Osteocyte (in vitro differentiated cells): ENCODE data around the gene SMYD3. TPM values are rescaled to one million over a fixed set of nuclear protein-coding genes. Genes with fewer than 3 reads are reported as not detected.

ENCODE experiments used
- DNase-seq: peaks from one replicate; pipeline ENCODE4 v3.0.0; 2021; ENCODE audit warnings: mixed read lengths; ENCODE audit not compliant: unreplicated experiment; ENCODE audit errors: extremely low spot score
- H3K27ac Mint-ChIP-seq: one replicate; pipeline ENCODE4 v1.8.0; 2021; ENCODE audit warnings: mild to moderate bottlenecking, mixed read lengths; ENCODE audit not compliant: unreplicated experiment
- H3K27me3 Mint-ChIP-seq: one replicate; pipeline ENCODE4 v1.8.0; 2021; ENCODE audit warnings: mixed read lengths; ENCODE audit not compliant: unreplicated experiment
- H3K36me3 Mint-ChIP-seq: one replicate; pipeline ENCODE4 v1.8.0; 2021; ENCODE audit warnings: mixed read lengths; ENCODE audit not compliant: unreplicated experiment
- H3K4me1 Mint-ChIP-seq: one replicate; pipeline ENCODE4 v1.8.0; 2021; ENCODE audit warnings: mixed read lengths; ENCODE audit not compliant: unreplicated experiment
- H3K4me3 Mint-ChIP-seq: one replicate; pipeline ENCODE4 v1.8.0; 2021; ENCODE audit warnings: mild to moderate bottlenecking, moderate library complexity, mixed read lengths; ENCODE audit not compliant: unreplicated experiment
- H3K9me3 Mint-ChIP-seq: one replicate; pipeline ENCODE4 v1.8.0; 2021; ENCODE audit warnings: mixed read lengths; ENCODE audit not compliant: unreplicated experiment
- CTCF ChIP-seq: fragments of 200-600 bp; sonication (generic); IDR thresholded peaks from 2 replicates; pipeline ENCODE4 v1.5.0; 2021; ENCODE audit warnings: antibody characterized with exemption, mild to moderate bottlenecking, moderate library complexity
- total RNA-seq: library from RNA; stranded (reverse); gene quantifications from 2 replicates; pipeline ENCODE4 v1.2.1, GENCODE V29; 2021

Gene SMYD3
- total RNA-seq, 1 donor from 2014 or later: 22.3 TPM

GRCh38 chr1:246488674-246489073 lies 18.4 kb downstream of the SMYD3 start:
- DNase-seq: no peak
- no peak for TF ChIP-seq CTCF
- Mint-ChIP-seq H3K4me1 (peaks cover 7% of the 10 kb centered on the region), H3K27me3 (no peaks in the 10 kb centered on the region), H3K27ac (no peak overlapping the region), H3K9me3 (no peaks in the 10 kb centered on the region), H3K36me3 (peaks cover 2% of the 10 kb centered on the region), H3K4me3 (no peak overlapping the region)

GRCh38 chr1:246483569-246483933 lies 23.5 kb downstream of the SMYD3 start:
- Mint-ChIP-seq H3K9me3 (no peaks in the 10 kb centered on the region), H3K4me1 (peaks cover 11% of the 10 kb centered on the region), H3K36me3 (peaks cover 2% of the 10 kb centered on the region), H3K27me3 (no peaks in the 10 kb centered on the region), H3K4me3 (no peak overlapping the region), H3K27ac (no peak overlapping the region)
- no peak for TF ChIP-seq CTCF
- DNase-seq: no peak

GRCh38 chr1:246482805-246483568 lies 24.1 kb downstream of the SMYD3 start:
- Mint-ChIP-seq H3K27ac (no peak overlapping the region), H3K27me3 (no peaks in the 10 kb centered on the region), H3K4me3 (no peak overlapping the region), H3K36me3 (peaks cover 2% of the 10 kb centered on the region), H3K9me3 (no peaks in the 10 kb centered on the region), H3K4me1 (peaks cover 11% of the 10 kb centered on the region)
- no peak for DNase-seq
- no peak for TF ChIP-seq CTCF

GRCh38 chr1:246479061-246479460 lies 28.0 kb downstream of the SMYD3 start:
- no peak for TF ChIP-seq CTCF
- Mint-ChIP-seq H3K9me3 (no peaks in the 10 kb centered on the region), H3K4me3 (no peak overlapping the region), H3K27ac (no peak overlapping the region), H3K27me3 (no peaks in the 10 kb centered on the region), H3K36me3 (peaks cover 2% of the 10 kb centered on the region), H3K4me1 (peaks cover 11% of the 10 kb centered on the region)
- no peak for DNase-seq

- peaks cover 2% of the 10 kb centered on the region for H3K36me3 Mint-ChIP-seq
- peaks cover 2% of the 10 kb centered on the region for H3K4me1 Mint-ChIP-seq
- TF ChIP-seq CTCF: no peak
- no peak for DNase-seq
- no peaks in the 10 kb centered on the region for H3K9me3 Mint-ChIP-seq
- no peaks in the 10 kb centered on the region for H3K27me3 Mint-ChIP-seq
- H3K4me3 Mint-ChIP-seq: no peak overlapping the region
- no peak overlapping the region for H3K27ac Mint-ChIP-seq
Observed at GRCh38 chr1:246477634-246478033, 29.4 kb downstream of the SMYD3 start.
